Urothelium cell line (cell line): Measurements from ENCODE around the gene FSD1L.
"Not testable (repeated sequence)": the region's sequence is repeated elsewhere in the genome, so short reads cannot be mapped to it uniquely, and the experiment has no call there.

Experiments used
- DNase-seq: peaks from one replicate; pipeline ENCODE4 v3.0.0; 2011; ENCODE audit warnings: low spot score, mixed read lengths
- FAIRE-seq: peaks from 2 replicates; lab custom pipeline; 2011; peaks lifted over from hg19 to GRCh38; lab: Jason Lieb, UNC

FSD1L gene

DNA sequence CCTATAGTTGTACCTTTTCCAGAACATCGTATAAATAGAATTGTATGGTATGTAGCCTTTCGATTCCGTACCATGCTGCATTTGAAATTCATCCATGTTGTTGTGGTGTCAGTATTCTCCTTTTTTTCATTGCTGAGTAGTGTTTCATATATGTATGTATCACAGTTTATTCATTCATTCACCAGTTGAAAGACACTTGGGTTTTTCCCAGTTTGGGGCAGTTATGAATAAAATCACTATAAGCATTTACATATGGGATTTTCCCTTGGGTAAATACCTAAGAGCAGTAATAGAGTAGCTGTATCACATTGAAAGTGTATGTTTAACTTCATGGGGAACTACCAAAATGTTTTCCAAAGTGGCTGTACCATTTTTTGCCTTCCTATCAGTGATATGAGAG, 94.0 kb downstream of the FSD1L start:
- no peak for FAIRE-seq

DNA sequence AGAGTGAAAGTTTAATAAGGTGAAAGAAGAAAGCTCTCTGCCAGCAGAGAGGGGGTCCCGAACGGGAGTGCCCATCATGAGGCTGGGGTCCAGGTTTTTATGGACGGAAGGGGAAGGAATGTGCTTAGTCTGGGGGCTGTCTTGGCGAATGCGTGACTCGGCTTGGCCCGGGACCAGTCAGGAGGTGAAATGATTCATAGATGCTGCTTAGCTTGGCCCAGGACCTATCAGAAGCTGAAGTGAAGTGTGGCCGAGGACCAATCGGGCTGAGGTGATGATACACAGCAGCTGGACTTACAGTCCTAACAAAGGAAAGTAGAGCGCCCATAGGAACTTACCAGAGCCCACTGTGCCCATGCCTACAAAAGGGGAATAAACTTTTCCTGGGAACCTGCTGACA, 106.2 kb downstream of the FSD1L start:
- DNase-seq (no peak), FAIRE-seq (no peak)

More for the DNA sequence above, 94.0 kb downstream of the FSD1L start:
- no peak for DNase-seq

DNA sequence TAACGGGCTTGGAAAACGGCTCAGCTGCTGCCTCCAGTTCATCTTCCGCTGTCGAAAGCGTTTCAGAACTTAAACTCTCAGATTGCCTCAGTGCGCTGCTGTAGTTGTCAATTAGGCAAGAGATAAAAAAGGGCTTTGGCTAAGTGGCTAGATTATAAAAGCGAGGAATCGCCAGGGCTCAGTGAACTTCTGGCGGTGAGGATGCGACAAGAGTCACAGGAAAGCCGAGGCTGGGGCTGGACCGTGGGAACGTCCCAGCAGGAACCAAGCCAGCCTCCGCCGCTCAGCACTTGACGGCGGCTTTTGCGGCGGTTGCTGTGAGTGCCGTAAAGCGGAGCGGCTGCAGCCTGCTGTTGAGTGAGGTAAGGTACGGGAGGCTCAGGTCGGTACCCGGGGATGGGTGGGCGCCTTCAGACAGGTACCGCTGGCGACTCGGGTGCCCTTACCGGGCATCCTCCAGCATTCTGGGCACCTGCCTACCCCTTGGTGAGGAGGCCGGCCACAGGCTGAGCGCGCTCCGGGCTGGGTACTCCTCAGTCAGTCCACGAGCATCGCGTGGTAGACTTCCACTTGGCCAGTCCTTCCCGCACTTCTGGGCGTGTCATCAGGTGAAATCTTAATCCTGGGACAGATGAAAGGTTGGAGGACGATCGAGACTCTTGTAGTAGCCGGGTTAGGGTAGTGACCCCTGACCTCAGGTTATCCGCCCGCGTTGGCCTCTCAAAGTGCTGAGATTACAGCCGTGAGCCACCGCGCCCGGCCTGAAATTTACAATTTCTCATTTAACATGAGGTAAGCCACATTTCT, 110.2 kb downstream of the FSD1L start, which contains the start of gene FKTN:
FKTN (plus strand) TSS at position 328 of the 807 bp plus-strand sequence. CDS start 16,902 bp downstream, outside the sequence.
- peak; percentile 92 for DNase-seq
- FAIRE-seq: no peak

DNA sequence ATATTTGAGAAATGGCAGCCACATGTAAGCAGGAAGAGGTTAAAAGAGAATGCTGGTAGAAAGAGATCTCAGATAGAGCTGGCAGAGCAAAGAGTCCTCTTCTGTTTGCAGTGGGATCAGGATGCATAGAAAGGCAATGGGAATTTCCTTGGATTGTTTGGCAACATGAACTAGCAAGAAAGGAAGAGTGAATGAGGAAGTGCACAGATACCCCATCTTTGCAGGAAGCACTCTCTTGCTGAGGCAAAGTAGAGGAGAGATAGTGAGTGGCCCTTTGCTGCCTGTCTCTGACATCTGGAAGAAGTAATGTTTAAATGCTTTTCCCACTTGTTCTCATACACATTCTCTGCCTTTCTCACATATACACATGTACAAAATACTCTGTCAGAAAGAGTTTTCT, 124.6 kb downstream of the FSD1L start:
- FAIRE-seq (no peak), DNase-seq (no peak)

DNA sequence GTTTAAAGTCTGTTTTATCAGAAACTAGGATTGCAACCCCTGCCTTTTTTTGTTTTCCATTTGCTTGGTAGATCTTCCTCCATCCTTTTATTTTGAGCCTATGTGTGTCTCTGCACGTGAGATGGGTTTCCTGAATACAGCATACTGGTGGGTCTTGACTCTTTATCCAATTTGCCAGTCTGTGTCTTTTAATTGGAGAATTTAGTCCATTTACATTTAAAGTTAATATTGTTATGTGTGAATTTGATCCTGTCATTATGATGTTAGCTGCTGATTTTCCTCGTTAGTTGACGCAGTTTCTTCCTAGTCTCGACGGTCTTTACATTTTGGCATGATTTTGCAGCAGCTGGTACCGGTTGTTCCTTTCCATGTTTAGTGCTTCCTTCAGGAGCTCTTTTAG, 132.1 kb downstream of the FSD1L start:
- not testable (repeated sequence) for FAIRE-seq, DNase-seq

DNA sequence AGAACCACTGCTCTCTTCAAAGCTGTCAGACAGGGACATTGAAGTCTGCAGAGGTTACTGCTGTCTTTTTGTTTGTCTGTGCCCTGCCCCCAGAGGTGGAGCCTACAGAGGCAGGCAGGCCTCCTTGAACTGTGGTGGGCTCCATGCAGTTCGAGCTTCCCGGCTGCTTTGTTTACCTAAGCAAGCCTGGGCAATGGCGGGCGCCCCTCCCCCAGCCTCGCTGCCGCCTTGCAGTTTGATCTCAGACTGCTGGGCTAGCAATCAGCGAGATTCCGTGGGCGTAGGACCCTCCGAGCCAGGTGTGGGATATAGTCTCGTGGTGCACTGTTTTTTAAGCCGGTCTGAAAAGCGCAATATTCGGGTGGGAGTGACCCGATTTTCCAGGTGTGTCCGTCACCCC, 133.7 kb downstream of the FSD1L start:
- not testable (repeated sequence) for DNase-seq, FAIRE-seq

DNA sequence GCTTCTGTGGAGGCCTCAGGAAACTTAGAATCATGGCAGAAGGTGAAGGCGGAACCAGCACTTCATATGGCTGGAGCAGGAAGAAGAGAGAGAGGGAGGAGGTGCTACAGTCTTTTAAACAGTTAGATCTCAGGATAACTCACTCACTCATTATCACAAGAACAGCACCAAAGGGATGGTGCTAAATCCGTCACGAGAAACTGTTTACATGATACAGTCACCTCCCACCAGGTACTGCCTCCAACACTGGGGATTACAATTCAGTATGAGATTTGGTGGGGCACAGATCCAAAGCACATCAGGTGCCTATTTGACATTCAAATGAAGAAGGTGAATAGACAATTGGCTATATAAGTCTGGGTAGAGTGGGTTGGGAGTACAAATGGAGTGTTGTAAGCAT, 145.3 kb downstream of the FSD1L start:
- DNase-seq (no peak), FAIRE-seq (no peak)
